HCT116 (cell line): Measurements from ENCODE around the gene UBE2V1.

Experiments
- CTCF ChIP-seq, 3 experiments: fragments of 200-600 bp in 1 of 3; sonication (generic) in 1 of 3; IDR thresholded peaks in 2 of 3; conservative IDR thresholded peaks in 1 of 3; 2 replicates each; pipeline ENCODE4 v1.5.1; 2012 to 2017; ENCODE audit warnings: low read depth in 2 of 3, low read length in 2 of 3, antibody characterized with exemption in 1 of 3, borderline replicate concordance in 1 of 3, control low read depth in 1 of 3, mild to moderate bottlenecking in 1 of 3, mixed read lengths in 1 of 3, mixed run types in 1 of 3, moderate library complexity in 1 of 3; ENCODE audit not compliant: insufficient read depth in 1 of 3
- POLR2AphosphoS5 ChIP-seq: IDR thresholded peaks from 2 replicates; pipeline ENCODE4 v1.6.1; 2011; ENCODE audit warnings: mild to moderate bottlenecking, low read depth, low read length, moderate library complexity
- TF ChIP-seq, protein P1 (sequence below): IDR thresholded peaks from 2 replicates; pipeline ENCODE4 v1.6.1; 2012

DNA sequence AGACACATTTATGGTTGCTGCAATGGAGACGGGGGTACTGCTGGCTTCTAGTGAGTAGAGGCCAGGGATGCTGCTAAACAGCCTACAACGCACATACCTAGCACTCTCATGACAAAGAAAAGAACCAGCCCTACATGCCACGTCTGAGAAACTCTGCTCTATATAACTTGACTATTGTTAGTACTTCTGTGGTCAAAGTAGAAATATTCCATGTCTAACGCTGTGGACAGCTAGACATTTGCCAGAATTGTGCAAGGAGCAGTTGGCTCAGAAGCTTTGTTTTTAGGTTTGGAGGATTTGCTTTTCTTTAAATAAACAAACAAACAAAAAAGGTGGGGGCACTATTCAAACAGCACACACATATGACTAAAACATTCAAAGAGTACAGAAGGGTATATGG lies 20.5 kb downstream of the UBE2V1 start:
- TF ChIP-seq POLR2AphosphoS5 (no peak), CTCF (IDR thresholded peaks at IDR 0.05 in 2 of 3, conservative IDR thresholded peaks at IDR 0.05 in 1 of 3; ENCODE audit: borderline replicate concordance in 1 of 3, insufficient read depth in 1 of 3, low read depth in 2 of 3, low read length in 2 of 3) (no peak)
- TF ChIP-seq, protein P1, sequence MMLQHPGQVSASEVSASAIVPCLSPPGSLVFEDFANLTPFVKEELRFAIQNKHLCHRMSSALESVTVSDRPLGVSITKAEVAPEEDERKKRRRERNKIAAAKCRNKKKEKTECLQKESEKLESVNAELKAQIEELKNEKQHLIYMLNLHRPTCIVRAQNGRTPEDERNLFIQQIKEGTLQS = no peak
